Type B pancreatic cell (in vitro differentiated cells): Measurements from ENCODE around the gene FCER1G. TPM values are rescaled to one million over a fixed set of nuclear protein-coding genes. Genes with fewer than 3 reads are reported as not detected.

Experiments used
- DNase-seq: peaks from one replicate; pipeline ENCODE4 v3.0.0; 2021; ENCODE audit warnings: mixed read lengths; ENCODE audit not compliant: unreplicated experiment; ENCODE audit errors: extremely low spot score
- H3K27ac Mint-ChIP-seq: 2 replicates; pipeline ENCODE4 v1.8.0; 2021; ENCODE audit warnings: mild to moderate bottlenecking, mixed read lengths
- H3K27me3 Mint-ChIP-seq: 2 replicates; pipeline ENCODE4 v1.8.0; 2021; ENCODE audit warnings: mixed read lengths
- H3K36me3 Mint-ChIP-seq: 2 replicates; pipeline ENCODE4 v1.8.0; 2021; ENCODE audit warnings: mixed read lengths
- H3K4me1 Mint-ChIP-seq: one replicate; pipeline ENCODE4 v1.8.0; 2021; ENCODE audit warnings: mixed read lengths; ENCODE audit not compliant: unreplicated experiment
- H3K4me3 Mint-ChIP-seq: 2 replicates; pipeline ENCODE4 v1.8.0; 2021; ENCODE audit warnings: mild to moderate bottlenecking, mixed read lengths
- H3K9me3 Mint-ChIP-seq: 2 replicates; pipeline ENCODE4 v1.8.0; 2021; ENCODE audit warnings: mixed read lengths
- total RNA-seq: library from RNA; stranded (reverse); gene quantifications from 2 replicates; pipeline ENCODE4 v1.2.1, GENCODE V29; 2021; ENCODE audit warnings: low replicate concordance
- TF ChIP-seq, protein P1 (sequence below): fragments of 200-600 bp; sonication (generic); conservative IDR thresholded peaks from 2 replicates; pipeline ENCODE4 v1.5.0; 2021; ENCODE audit warnings: antibody characterized with exemption, mild to moderate bottlenecking

The FCER1G gene
- total RNA-seq, 1 donor from 2014 or later = 0.80 TPM

DNA sequence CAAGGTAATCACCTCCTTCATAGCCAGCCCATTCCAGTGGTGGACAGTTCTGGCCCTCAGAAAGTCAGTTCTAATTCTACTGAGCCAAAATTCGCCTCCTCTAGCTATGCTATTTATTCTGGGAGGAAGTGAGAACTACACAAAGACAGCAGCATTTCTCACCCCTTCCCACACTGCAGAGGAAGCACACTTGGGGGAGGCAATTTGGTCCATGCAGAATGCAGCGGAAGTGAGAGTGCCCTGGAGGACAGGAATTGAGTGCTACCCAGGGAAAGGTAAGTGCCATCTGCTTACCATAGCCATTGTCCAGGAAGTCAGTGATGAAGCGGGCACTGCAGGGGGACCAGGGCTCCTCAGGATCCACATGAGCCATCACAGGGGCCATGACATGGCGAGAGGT, 19.9 kb upstream of the FCER1G start:
- TF ChIP-seq, protein P1, sequence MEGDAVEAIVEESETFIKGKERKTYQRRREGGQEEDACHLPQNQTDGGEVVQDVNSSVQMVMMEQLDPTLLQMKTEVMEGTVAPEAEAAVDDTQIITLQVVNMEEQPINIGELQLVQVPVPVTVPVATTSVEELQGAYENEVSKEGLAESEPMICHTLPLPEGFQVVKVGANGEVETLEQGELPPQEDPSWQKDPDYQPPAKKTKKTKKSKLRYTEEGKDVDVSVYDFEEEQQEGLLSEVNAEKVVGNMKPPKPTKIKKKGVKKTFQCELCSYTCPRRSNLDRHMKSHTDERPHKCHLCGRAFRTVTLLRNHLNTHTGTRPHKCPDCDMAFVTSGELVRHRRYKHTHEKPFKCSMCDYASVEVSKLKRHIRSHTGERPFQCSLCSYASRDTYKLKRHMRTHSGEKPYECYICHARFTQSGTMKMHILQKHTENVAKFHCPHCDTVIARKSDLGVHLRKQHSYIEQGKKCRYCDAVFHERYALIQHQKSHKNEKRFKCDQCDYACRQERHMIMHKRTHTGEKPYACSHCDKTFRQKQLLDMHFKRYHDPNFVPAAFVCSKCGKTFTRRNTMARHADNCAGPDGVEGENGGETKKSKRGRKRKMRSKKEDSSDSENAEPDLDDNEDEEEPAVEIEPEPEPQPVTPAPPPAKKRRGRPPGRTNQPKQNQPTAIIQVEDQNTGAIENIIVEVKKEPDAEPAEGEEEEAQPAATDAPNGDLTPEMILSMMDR = no peak
- DNase-seq = no peak
- H3K9me3 Mint-ChIP-seq = no peaks in the 10 kb centered on the region
- H3K27ac Mint-ChIP-seq = no peak overlapping the region
- peaks cover 9% of the 10 kb centered on the region for H3K27me3 Mint-ChIP-seq
- no peak overlapping the region for H3K4me3 Mint-ChIP-seq
- H3K4me1 Mint-ChIP-seq = peaks cover 23% of the 10 kb centered on the region
- no peaks in the 10 kb centered on the region for H3K36me3 Mint-ChIP-seq

DNA sequence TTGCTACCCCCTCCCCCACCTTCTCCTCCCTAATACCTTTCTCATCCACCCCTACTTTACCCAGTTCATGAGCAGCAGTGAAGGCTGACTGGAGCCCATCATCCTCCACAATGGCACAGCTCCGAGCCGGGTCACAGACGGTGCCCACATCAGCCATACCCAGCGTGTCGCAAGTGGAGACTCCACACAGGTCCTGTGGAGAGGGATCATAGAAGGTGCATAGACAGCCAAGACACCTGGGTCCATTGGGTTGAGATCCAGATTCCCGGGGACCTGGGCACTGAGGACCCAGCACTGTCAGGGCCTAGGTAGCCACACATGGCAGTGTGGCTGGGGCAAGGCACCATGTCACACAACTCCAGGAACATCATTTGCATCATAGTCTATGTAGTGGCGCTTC, 19.0 kb upstream of the FCER1G start:
- H3K4me1 Mint-ChIP-seq = peaks cover 24% of the 10 kb centered on the region
- no peak overlapping the region for H3K27ac Mint-ChIP-seq
- no peaks in the 10 kb centered on the region for H3K9me3 Mint-ChIP-seq
- no peaks in the 10 kb centered on the region for H3K36me3 Mint-ChIP-seq
- H3K4me3 Mint-ChIP-seq = no peak overlapping the region
- no peak for DNase-seq
- H3K27me3 Mint-ChIP-seq = peaks cover 9% of the 10 kb centered on the region
- TF ChIP-seq, protein P1 = no peak

DNA sequence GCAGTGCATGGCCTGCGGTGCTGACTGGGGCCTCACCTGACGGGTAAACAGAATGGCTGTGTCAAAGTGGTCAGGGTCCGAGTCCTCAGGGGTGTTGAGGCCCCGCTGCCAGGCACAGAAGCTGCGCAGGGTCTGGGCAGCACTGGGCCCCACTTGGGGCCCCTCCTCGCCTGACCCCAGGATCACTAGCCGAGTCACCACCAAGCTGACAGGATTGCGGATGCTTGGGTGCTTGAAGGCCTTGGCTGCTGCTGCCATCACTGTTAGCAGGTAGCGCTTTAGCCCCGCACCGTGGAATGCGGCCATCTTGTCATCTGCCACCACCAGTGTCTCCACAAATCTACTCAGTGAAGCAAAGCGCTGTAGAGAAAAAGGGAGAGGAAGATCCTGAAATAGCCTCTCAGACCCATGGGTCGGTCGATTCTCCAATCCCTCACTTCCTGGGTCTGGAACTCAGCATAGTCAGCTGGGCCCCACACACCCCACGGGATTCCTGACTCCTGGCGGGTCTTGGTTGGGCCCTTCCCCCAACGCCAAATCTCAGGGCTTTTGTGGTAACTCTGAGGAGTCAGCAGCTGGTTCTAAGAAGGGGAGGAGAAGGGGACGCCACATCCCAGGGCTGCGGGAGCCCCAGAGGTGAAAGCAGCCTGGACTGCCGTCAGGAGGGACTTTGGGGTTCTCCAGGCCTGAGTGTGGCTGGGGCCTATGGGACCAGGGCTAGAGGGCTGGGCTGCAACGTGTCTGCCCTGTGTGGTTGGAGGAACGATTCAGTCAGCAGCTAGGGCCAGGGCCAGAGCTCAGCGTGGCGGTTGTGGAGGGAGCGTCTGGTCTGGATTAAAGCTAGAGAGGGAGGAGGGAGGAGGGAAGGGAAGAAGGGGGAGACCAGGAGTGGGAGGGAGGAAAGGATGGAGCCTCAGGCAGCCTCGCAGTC, 18.3 kb upstream of the FCER1G start:
- Mint-ChIP-seq H3K36me3 (no peaks in the 10 kb centered on the region), H3K27ac (peak overlapping the region; percentile 48), H3K4me1 (peaks cover 31% of the 10 kb centered on the region), H3K9me3 (no peaks in the 10 kb centered on the region), H3K4me3 (peak overlapping the region; percentile 70), H3K27me3 (peaks cover 9% of the 10 kb centered on the region)
- TF ChIP-seq, protein P1 = no peak
- DNase-seq = no peak

DNA sequence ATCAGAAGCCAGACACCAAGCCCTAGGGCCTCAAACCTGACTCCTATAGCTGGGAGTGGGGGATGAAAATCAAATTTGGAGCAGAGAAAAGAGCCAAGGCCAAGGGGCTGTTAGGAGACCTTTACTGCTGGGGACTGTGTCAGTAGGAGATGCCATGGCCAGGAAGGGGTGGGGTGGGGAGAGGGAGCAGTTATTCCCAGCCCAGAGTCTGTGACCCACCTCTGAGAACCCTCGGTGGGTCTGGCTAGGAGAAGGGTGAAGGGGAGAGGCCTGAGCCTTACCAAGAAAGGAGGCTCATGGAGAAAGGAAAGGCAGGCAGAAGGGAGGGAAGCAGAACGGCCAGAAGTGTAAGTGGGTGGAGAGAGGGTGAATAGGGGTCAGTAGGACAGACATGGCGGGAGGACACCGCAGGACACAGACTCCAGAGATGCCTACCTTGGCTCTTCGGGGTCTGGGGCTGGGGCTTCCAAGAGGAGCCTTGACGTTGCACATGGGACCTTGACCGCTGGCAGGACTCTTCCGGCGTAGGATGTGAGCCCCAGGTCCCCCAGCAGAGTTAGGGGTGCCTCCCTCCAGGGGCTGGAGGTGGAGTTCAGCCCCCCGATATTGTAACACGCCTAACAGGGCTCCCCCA, 17.4 kb upstream of the FCER1G start:
- TF ChIP-seq, protein P1 = no peak
- H3K27me3 Mint-ChIP-seq = peaks cover 9% of the 10 kb centered on the region
- no peaks in the 10 kb centered on the region for H3K9me3 Mint-ChIP-seq
- H3K27ac Mint-ChIP-seq = peak overlapping the region; percentile 48
- H3K4me1 Mint-ChIP-seq = peaks cover 29% of the 10 kb centered on the region
- H3K4me3 Mint-ChIP-seq = peak overlapping the region; percentile 72
- DNase-seq = no peak
- H3K36me3 Mint-ChIP-seq = no peaks in the 10 kb centered on the region

DNA sequence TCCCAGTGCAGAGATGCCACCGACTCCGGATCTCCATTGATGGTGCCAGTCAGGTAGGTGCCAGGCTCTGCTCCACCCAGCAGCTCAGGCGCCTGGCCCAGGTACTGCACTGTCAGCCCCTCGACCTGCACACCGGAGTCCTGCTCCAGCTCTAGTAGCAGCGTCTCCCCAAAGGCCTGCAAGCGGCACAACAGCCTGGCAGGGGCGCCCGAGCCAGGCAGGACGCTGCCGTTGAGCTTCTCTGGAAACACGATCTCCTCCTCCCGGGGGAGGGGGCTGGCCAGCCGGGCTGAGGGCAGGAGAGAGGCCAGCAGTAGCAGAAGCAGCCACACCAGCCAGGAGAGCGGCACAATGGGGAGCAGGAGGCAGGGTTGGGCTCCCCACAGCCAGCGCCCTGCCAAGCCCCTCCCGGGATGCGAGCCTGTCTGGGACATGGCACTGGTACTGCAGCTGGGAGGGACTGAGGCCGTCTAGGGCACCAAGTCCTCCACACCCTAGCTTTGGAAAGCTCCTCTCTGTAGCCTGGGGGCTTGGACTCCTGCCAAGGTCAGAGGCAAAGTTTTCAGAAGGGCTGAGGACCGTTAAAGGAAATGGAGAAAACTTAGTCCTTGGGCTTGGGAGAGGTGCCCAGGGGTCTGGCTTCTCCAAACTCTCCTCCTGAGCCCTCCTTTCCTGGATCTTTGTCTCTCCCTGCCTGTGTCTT, 16.8 kb upstream of the FCER1G start:
- Mint-ChIP-seq H3K27ac (peak overlapping the region; percentile 50), H3K27me3 (peaks cover 9% of the 10 kb centered on the region), H3K4me3 (peak overlapping the region; percentile 76)

More for the DNA sequence above, 16.8 kb upstream of the FCER1G start:
- TF ChIP-seq, protein P1 = no peak
- H3K4me1 Mint-ChIP-seq = peaks cover 27% of the 10 kb centered on the region
- no peaks in the 10 kb centered on the region for H3K9me3 Mint-ChIP-seq
- DNase-seq = no peak
- no peaks in the 10 kb centered on the region for H3K36me3 Mint-ChIP-seq
